WTC11 (cell line): ENCODE data around the gene CERS1. TPM values are rescaled to one million over a fixed set of nuclear protein-coding genes. Genes with fewer than 3 reads are reported as not detected.

Experiments
- ATAC-seq: fragments of 200-7000 bp; cut with Tn5 transposase; 2 replicates; pipeline ENCODE4 v1.10.0; 2021; ENCODE audit warnings: mild to moderate bottlenecking, moderate library complexity
- CTCF ChIA-PET: fragments of 300-600 bp; sonication (Branson Sonifier 250); formaldehyde crosslinking; loops from one replicate; lab custom pipeline; 2021; ENCODE audit warnings: antibody characterized with exemption; lab: Charles Lee
- POLR2A ChIA-PET: fragments of 350-600 bp; sonication (Branson Sonifier 250); formaldehyde crosslinking; loops from one replicate; lab custom pipeline; 2021; ENCODE audit warnings: antibody characterized with exemption; lab: Charles Lee
- DNase-seq: peaks from one replicate; pipeline ENCODE4 v3.0.0; 2021; ENCODE audit warnings: low spot score
- H3K27ac Mint-ChIP-seq: 2 replicates; pipeline ENCODE4 v1.8.0; 2021; ENCODE audit warnings: mixed read lengths
- H3K27me3 Mint-ChIP-seq: 2 replicates; pipeline ENCODE4 v1.8.0; 2021; ENCODE audit warnings: low read depth, mild to moderate bottlenecking, moderate library complexity, mixed read lengths
- H3K36me3 Mint-ChIP-seq: 2 replicates; pipeline ENCODE4 v1.8.0; 2021; ENCODE audit warnings: mixed read lengths
- H3K4me1 Mint-ChIP-seq: 2 replicates; pipeline ENCODE4 v1.8.0; 2022; ENCODE audit warnings: mixed read lengths
- H3K4me3 Mint-ChIP-seq: 2 replicates; pipeline ENCODE4 v1.8.0; 2021; ENCODE audit warnings: mild to moderate bottlenecking, moderate library complexity, mixed read lengths
- H3K9me3 Mint-ChIP-seq: 2 replicates; pipeline ENCODE4 v1.8.0; 2021; ENCODE audit warnings: mixed read lengths
- CREM ChIP-seq: sonication (generic); formaldehyde crosslinking; IDR thresholded peaks from 2 replicates; pipeline ENCODE4 v1.8.1; 2022; ENCODE audit warnings: mild to moderate bottlenecking, missing genetic modification reagents, moderate library complexity
- CTCF ChIP-seq: fragments of 200-600 bp; IDR thresholded peaks from 2 replicates; pipeline ENCODE4 v1.8.0; 2022; ENCODE audit warnings: antibody characterized with exemption
- ELF4 ChIP-seq: sonication (generic); formaldehyde crosslinking; IDR thresholded peaks from 2 replicates; pipeline ENCODE4 v1.8.1; 2022; ENCODE audit warnings: low read depth, mild to moderate bottlenecking, moderate library complexity, missing genetic modification reagents
- ESRRA ChIP-seq: sonication (generic); formaldehyde crosslinking; IDR thresholded peaks from 2 replicates; pipeline ENCODE4 v1.8.1; 2022; ENCODE audit warnings: mild to moderate bottlenecking, missing genetic modification reagents, borderline replicate concordance
- FOXP1 ChIP-seq: sonication (generic); formaldehyde crosslinking; IDR thresholded peaks from 2 replicates; pipeline ENCODE4 v1.8.0; 2022; ENCODE audit warnings: missing genetic modification reagents, mild to moderate bottlenecking, moderate library complexity, borderline replicate concordance
- GTF2I ChIP-seq: fragments of 250-450 bp; sonication (Bioruptor Pico); conservative IDR thresholded peaks from 2 replicates; pipeline ENCODE4 v1.4.0; 2021; ENCODE audit warnings: mild to moderate bottlenecking
- MYBL2 ChIP-seq: sonication (generic); formaldehyde crosslinking; IDR thresholded peaks from 2 replicates; pipeline ENCODE4 v1.8.1; 2023; ENCODE audit warnings: mild to moderate bottlenecking, moderate library complexity, missing genetic modification reagents
- NR1H2 ChIP-seq: sonication (generic); formaldehyde crosslinking; IDR thresholded peaks from 2 replicates; pipeline ENCODE4 v1.9.0; 2021; ENCODE audit warnings: mild to moderate bottlenecking, moderate library complexity, missing genetic modification reagents
- NR3C1 ChIP-seq: sonication (generic); formaldehyde crosslinking; conservative IDR thresholded peaks from 2 replicates; pipeline ENCODE4 v1.8.1; 2023; ENCODE audit warnings: low read depth, mild to moderate bottlenecking, missing genetic modification reagents
- PREB ChIP-seq: sonication (generic); formaldehyde crosslinking; IDR thresholded peaks from 2 replicates; pipeline ENCODE4 v1.8.1; 2022; ENCODE audit warnings: mild to moderate bottlenecking, missing genetic modification reagents, moderate library complexity, borderline replicate concordance
- SP1 ChIP-seq: sonication (generic); formaldehyde crosslinking; conservative IDR thresholded peaks from 2 replicates; pipeline ENCODE4 v1.8.1; 2022; ENCODE audit warnings: missing genetic modification reagents
- USF2 ChIP-seq: sonication (generic); formaldehyde crosslinking; IDR thresholded peaks from 2 replicates; pipeline ENCODE4 v1.8.1; 2023; ENCODE audit warnings: mild to moderate bottlenecking, missing genetic modification reagents, moderate library complexity
- ZMAT4 ChIP-seq: fragments of 250-450 bp; sonication (Bioruptor Pico); IDR thresholded peaks from 2 replicates; pipeline ENCODE4 v1.9.0; 2021; ENCODE audit warnings: mild to moderate bottlenecking
- ZSCAN18 ChIP-seq: fragments of 250-450 bp; sonication (Bioruptor Pico); IDR thresholded peaks from 2 replicates; pipeline ENCODE4 v2.1.2; 2022; ENCODE audit warnings: mild to moderate bottlenecking, moderate library complexity
- total RNA-seq: library from RNA; stranded (reverse); gene quantifications from 3 replicates; pipeline ENCODE4 v1.2.3, GENCODE V29; 2021

CERS1 gene
- total RNA-seq, 1 experiment from 2014 or later = 14.7 TPM

- TF ChIP-seq FOXP1 (CRISPR knock-in tag) (no peak), ELF4 (CRISPR knock-in tag) (no peak), SP1 (CRISPR knock-in tag) (peak; percentile 71)
These were observed 36.4 kb upstream of the CERS1 start (continued) for GRCh38 chr19:18932216-18932841.

GRCh38 chr19:18931316-18932162 is 35.6 kb upstream of the CERS1 start:
- Mint-ChIP-seq H3K27me3 (no peaks in the 10 kb centered on the region), H3K4me3 (no peak overlapping the region), H3K9me3 (no peaks in the 10 kb centered on the region), H3K4me1 (peaks cover 12% of the 10 kb centered on the region), H3K36me3 (peaks cover 9% of the 10 kb centered on the region), H3K27ac (no peak overlapping the region)
- ChIA-PET CTCF (interaction anchor here (0.7 to 2.0 kb wide), 5 partner anchors 12 to 55 kb away, joined by 3 to 8 read pairs (median 4); partner anchors contain the start of genes COPE and DDX49), POLR2A (interaction anchor here (1.2 to 1.3 kb wide), 2 partner anchors 11 to 12 kb away, joined by 5 to 9 read pairs; partner anchors contain the start of genes COPE and DDX49)
- DNase-seq (peak; percentile 21), ATAC-seq (no peak)
- TF ChIP-seq CTCF (no peak), USF2 (CRISPR knock-in tag) (no peak), ZSCAN18 (CRISPR knock-in tag) (no peak), MYBL2 (no peak), NR3C1 (no peak), GTF2I (CRISPR knock-in tag) (peak; percentile 89)

- no peak overlapping the region for H3K4me3 Mint-ChIP-seq
- ChIA-PET CTCF (interaction anchor here (1.8 to 3.3 kb wide), 2 partner anchors 11 to 58 kb away, joined by 4 to 13 read pairs; no protein-coding TSS in a partner anchor), POLR2A (interaction anchor here (0.8 to 1.5 kb wide), 2 partner anchors 36 to 57 kb away, joined by 3 read pairs; no protein-coding TSS in a partner anchor)
- ATAC-seq = no peak
- no peak for DNase-seq
- peaks cover 12% of the 10 kb centered on the region for H3K4me1 Mint-ChIP-seq
- H3K36me3 Mint-ChIP-seq = peaks cover 18% of the 10 kb centered on the region
- TF ChIP-seq ESRRA (CRISPR knock-in tag) (no peak), NR1H2 (CRISPR knock-in tag) (no peak), ZMAT4 (no peak), CREM (CRISPR knock-in tag) (no peak), PREB (CRISPR knock-in tag) (no peak)
- H3K27ac Mint-ChIP-seq = no peak overlapping the region
- H3K27me3 Mint-ChIP-seq = no peaks in the 10 kb centered on the region
- H3K9me3 Mint-ChIP-seq = no peaks in the 10 kb centered on the region
These were observed 33.4 kb upstream of the CERS1 start for GRCh38 chr19:18929311-18929710.
